Stimulated activated CD4-positive, alpha-beta T cell treated with anti-CD3 and anti-CD28 coated beads, Interleukin-2, amount 100 ng/mL, for 48 hours (primary cell): ENCODE measurements around the gene IDI1.
"Not testable (repeated sequence)": the region's sequence is repeated elsewhere in the genome, so short reads cannot be mapped to it uniquely, and the experiment has no call there.

Experiments used
- DNase-seq, 2 donors: peaks; one replicate each; pipeline ENCODE4 v3.0.0-alpha.2; 2020

IDI1 gene

DNA sequence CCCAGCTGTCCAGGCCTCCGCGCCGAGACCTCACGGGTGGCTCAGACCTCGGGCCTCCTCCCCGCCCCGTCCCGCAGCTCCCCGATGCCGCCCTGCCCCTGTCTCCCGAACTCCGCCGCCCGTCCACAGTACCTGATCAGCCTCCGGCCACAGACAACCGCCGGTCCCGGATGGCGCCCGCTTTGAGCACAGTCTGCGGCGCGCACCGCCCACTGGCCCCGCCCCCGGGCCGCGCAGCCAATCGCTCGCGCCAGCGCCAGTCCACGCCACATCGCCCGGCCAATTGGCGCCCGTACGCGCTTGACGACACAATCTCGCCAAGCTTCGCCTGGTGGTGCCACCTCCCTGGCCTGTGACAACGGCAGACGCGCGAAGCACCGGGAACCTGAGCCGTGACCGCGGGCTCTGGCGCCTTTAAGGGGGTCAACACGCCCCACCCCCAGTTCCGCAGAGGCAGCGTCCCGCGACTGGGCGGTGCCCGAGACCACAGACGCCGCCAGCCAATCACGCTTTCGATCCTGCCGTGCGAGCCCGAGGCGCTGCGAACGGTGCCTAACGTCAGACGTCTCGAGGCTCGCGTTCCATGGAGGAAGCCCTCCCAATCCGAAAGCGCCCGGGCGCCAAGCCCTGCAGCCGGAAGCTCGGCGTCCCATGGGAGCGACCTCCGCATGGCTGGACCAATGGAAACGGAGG lies at the start of gene IDI1:
Gene IDI1, minus strand, starts transcription at position 388 of the 693 bp plus-strand sequence. Its CDS starts 116 bp downstream, at position 272.
- DNase-seq: peak; percentile 91 to 93

- DNase-seq: no peak
Measured at GRCh38 chr10:1097436-1097835, 48.5 kb upstream of the IDI1 start.

DNA sequence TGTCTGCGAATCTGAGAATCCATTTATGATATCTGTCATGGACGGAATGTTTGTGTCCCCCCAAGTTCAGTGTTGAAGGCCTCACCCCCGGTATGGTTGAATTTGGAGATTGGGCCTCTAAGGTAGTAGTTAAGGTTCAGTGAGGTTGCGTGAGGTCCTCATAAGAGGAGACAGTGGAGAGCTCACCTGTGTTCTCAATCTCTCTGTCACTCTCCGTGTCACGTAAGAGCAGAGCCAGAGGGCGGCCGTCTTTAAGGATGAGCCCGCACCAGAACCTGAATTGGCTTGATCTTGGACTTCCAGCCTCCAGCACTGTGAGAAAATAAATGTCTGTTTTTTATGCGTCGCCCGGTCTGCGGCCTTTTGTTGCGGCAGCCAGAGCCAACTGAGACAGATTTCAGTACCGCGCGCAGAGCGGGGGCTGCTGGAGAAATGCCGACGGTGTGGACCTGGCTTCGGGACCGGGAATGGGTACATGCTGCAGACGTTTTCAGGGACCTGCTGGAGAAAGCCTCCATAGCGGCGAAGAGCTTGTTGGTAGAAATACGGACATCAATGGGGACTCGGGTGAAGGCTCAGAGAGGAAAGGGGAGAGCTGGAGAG lies 47.5 kb upstream of the IDI1 start:
- DNase-seq: no peak

GRCh38 chr10:1095498-1095897 lies 46.6 kb upstream of the IDI1 start:
- no peak for DNase-seq

- peak; percentile 51 to 62 for DNase-seq
Measured at GRCh38 chr10:1094112-1095057, 45.5 kb upstream of the IDI1 start.

DNA sequence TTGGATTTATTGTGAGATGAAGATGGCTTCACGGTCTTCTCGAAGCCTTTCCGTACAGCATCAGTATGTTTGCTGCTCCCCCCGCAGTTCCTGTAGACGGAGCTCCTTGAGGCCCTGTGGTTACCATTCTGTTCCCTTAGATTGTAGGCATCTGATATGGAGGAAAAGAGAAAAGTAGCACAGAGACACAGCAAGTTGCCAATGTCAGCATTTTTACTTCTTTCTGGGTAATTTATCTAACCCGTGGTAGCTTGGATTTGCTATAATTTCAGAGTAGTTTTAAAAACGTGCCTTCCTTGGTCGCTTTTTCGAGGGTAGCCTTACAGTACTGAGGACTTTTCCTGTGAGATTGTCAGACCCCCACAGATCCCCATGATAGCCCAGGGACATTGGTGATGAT lies 44.8 kb upstream of the IDI1 start:
- DNase-seq: no peak

- no peak for DNase-seq
Measured at GRCh38 chr10:1090696-1091095, 41.8 kb upstream of the IDI1 start.

GRCh38 chr10:1089017-1089689 lies 40.2 kb upstream of the IDI1 start:
- no peak for DNase-seq

GRCh38 chr10:1086787-1087186 lies 37.9 kb upstream of the IDI1 start:
- DNase-seq: no peak

GRCh38 chr10:1085258-1085657 lies 36.3 kb upstream of the IDI1 start:
- no peak for DNase-seq

DNA sequence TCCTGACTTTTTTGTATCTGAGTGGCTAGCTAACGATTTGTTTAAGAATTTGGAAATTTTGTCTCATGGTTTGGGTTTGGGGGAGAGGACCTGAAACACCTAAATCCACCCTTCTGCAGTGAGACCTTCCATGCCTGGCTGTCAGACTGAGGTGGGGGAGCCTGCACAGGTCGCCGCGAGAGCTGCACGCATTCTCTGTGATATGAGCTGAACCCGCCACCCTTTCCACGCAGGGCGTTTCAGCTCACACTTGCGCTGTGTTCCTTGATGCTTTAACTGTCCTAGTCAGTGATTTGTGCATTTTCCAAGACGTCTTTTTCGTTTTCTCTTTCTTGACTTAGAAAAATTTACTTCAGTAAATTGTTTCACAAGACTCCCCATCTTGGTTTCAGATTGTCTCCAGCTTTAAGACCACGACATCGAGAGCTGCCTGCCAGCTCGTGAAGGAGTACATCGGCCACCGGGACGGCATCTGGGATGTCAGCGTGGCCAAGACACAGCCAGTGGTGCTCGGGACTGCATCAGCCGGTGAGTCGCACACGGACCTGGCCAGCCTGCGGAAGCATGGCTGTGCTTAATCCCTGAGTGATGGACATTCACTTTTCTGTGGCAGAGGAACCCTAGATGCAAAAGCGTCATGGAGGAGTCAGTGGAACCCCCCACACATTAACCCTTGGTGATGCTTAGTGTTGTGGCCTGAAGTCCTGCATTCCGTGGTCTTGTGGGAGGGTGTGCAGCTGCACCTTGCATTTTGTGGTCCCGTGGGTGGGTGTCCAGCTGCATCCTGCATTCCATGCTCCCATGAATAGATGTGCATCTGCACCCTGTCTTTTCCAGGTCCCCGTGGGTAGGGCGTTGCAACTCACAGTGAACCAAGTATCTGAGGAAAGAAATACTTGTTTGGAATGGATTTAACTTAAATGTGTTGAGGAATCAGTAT lies 35.4 kb upstream of the IDI1 start:
- no peak for DNase-seq

DNA sequence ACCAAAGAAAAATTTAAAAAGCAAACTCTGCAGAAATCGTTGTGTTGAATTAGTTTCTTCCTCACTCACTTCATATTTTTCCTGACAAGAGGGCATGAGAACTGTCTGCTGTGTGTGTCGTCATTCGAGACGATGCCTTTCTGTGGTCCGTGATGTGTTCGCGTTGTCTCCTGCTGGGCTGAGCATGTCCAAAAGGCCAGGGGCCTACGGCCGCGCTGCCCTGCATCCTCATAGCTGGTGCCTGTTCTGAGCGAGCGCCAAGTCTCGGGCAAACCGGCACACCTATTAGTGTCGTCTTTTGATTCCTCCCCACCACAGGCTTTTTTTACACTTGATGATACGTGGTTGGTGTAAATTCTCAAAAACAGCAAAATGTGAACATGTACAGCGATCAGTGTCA lies 34.7 kb upstream of the IDI1 start:
- no peak for DNase-seq

GRCh38 chr10:1078668-1079067 lies 29.7 kb upstream of the IDI1 start:
- DNase-seq: no peak

GRCh38 chr10:1074748-1075308 lies 25.9 kb upstream of the IDI1 start:
- DNase-seq: no peak

DNA sequence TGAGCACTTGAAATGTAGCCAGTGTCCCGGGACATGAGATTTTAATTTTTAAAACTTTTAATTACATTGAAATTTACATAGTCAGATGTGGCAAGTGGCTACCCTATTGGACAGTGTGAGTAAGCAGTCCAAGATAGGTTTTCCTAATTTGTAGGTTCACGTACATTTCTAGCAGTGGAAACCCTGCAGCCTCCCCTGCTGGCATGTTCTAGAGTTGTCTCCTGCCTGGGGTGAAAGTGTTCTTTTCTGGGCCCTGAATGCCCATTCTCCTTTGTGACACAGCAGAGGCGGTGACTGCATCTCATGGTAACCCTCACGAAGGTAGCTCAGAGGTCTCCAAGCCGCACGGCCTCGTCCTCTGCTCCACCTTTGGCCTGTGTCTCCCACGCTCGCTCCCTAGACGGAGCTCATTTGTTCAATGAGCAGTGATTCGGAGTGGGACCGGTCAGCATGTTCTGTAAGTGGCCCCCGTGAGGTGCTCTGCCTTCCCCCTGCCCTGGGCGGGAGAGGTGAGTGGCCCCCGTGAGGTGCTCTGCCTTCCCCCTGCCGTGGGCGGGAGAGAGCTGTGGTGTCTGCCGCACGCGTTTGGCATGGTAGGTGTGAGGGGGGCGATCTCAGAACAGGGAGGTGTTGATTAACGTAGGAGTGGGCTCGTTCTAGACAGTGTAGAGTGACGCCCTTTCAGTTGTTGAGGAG lies 25.3 kb upstream of the IDI1 start:
- DNase-seq: no peak

- no peak for DNase-seq
Measured at GRCh38 chr10:1070919-1071318, 22.0 kb upstream of the IDI1 start.

- DNase-seq: no peak
Measured at GRCh38 chr10:1068380-1069361, 19.8 kb upstream of the IDI1 start.

GRCh38 chr10:1066734-1067133 lies 17.8 kb upstream of the IDI1 start:
- DNase-seq: not testable (repeated sequence)

DNA sequence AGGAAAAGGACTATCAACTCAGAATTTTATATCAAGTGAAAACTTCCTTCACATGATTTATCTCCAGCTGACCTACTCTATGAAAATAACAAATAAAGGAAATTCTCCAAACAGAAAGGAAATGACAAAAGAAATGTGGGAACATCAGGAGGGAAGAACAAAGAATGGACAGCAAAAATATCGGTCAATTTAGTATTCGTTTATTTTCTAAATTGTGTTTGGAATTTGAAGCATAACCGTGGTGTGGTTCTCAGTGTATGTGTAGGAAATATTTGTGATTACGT lies 16.0 kb upstream of the IDI1 start:
- no peak for DNase-seq
